ENCODE data around the gene HM13.
"Not testable (repeated sequence)": the region's sequence is repeated elsewhere in the genome, so short reads cannot be mapped to it uniquely, and the experiment has no call there.

HM13 gene

GRCh38 chr20:31484001-31484400 is 30.2 kb upstream of the HM13 start:
- Histone ChIP-seq H3K4me1 (ENCODE audit: control insufficient read depth, insufficient read depth, low read length) (no peaks in the 10 kb centered on the region), H3K9me3 (ENCODE audit: control insufficient read depth, low read length) (no peaks in the 10 kb centered on the region), H3K4me3 (ENCODE audit: low read length) (no peak overlapping the region), H3K27me3 (replicated peaks; ENCODE audit: control insufficient read depth, insufficient read depth, low read length) (no peaks in the 10 kb centered on the region), H3K9ac (ENCODE audit: low read length) (no peak overlapping the region), H3K36me3 (ENCODE audit: control insufficient read depth, insufficient read depth, low read length, severe bottlenecking) (no peaks in the 10 kb centered on the region)
- no peak for DNase-seq (ENCODE audit: low read depth)

- no peaks in the 10 kb centered on the region for H3K27me3 ChIP-seq (replicated peaks; ENCODE audit: control insufficient read depth, insufficient read depth, low read length)
- H3K36me3 ChIP-seq (ENCODE audit: control insufficient read depth, insufficient read depth, low read length, severe bottlenecking) = no peaks in the 10 kb centered on the region
- H3K4me1 ChIP-seq (ENCODE audit: control insufficient read depth, insufficient read depth, low read length) = no peaks in the 10 kb centered on the region
- peak overlapping the region; percentile 64 for H3K4me3 ChIP-seq (ENCODE audit: low read length)
- H3K9ac ChIP-seq (ENCODE audit: low read length) = peak overlapping the region; percentile 60
- DNase-seq (ENCODE audit: low read depth) = peak; percentile 60
- H3K9me3 ChIP-seq (ENCODE audit: control insufficient read depth, low read length) = no peaks in the 10 kb centered on the region
Observed at GRCh38 chr20:31485450-31486339, 28.5 kb upstream of the HM13 start.

- Histone ChIP-seq H3K4me3 (ENCODE audit: low read length) (no peak overlapping the region), H3K9ac (ENCODE audit: low read length) (no peak overlapping the region), H3K27me3 (replicated peaks; ENCODE audit: control insufficient read depth, insufficient read depth, low read length) (no peaks in the 10 kb centered on the region), H3K36me3 (ENCODE audit: control insufficient read depth, insufficient read depth, low read length, severe bottlenecking) (no peaks in the 10 kb centered on the region), H3K9me3 (ENCODE audit: control insufficient read depth, low read length) (no peaks in the 10 kb centered on the region), H3K4me1 (ENCODE audit: control insufficient read depth, insufficient read depth, low read length) (no peaks in the 10 kb centered on the region)
- no peak for DNase-seq (ENCODE audit: low read depth)
Observed at GRCh38 chr20:31488115-31488514, 26.1 kb upstream of the HM13 start.

- Histone ChIP-seq H3K36me3 (ENCODE audit: control insufficient read depth, insufficient read depth, low read length, severe bottlenecking) (no peaks in the 10 kb centered on the region), H3K9ac (ENCODE audit: low read length) (no peak overlapping the region), H3K4me3 (ENCODE audit: low read length) (no peak overlapping the region), H3K9me3 (ENCODE audit: control insufficient read depth, low read length) (no peaks in the 10 kb centered on the region), H3K27me3 (replicated peaks; ENCODE audit: control insufficient read depth, insufficient read depth, low read length) (no peaks in the 10 kb centered on the region), H3K4me1 (ENCODE audit: control insufficient read depth, insufficient read depth, low read length) (no peaks in the 10 kb centered on the region)
- DNase-seq (ENCODE audit: low read depth) = no peak
Observed at GRCh38 chr20:31489152-31489551, 25.1 kb upstream of the HM13 start.

- Histone ChIP-seq H3K4me1 (ENCODE audit: control insufficient read depth, insufficient read depth, low read length) (peaks cover 2% of the 10 kb centered on the region), H3K36me3 (ENCODE audit: control insufficient read depth, insufficient read depth, low read length, severe bottlenecking) (no peaks in the 10 kb centered on the region), H3K9me3 (ENCODE audit: control insufficient read depth, low read length) (no peaks in the 10 kb centered on the region), H3K27me3 (replicated peaks; ENCODE audit: control insufficient read depth, insufficient read depth, low read length) (no peaks in the 10 kb centered on the region), H3K4me3 (ENCODE audit: low read length) (no peak overlapping the region), H3K9ac (ENCODE audit: low read length) (no peak overlapping the region)
- no peak for DNase-seq (ENCODE audit: low read depth)
Observed at GRCh38 chr20:31490752-31491151, 23.5 kb upstream of the HM13 start.

GRCh38 chr20:31494131-31494530 is 20.1 kb upstream of the HM13 start:
- Histone ChIP-seq H3K9ac (ENCODE audit: low read length) (no peak overlapping the region), H3K36me3 (ENCODE audit: control insufficient read depth, insufficient read depth, low read length, severe bottlenecking) (no peaks in the 10 kb centered on the region), H3K27me3 (replicated peaks; ENCODE audit: control insufficient read depth, insufficient read depth, low read length) (no peaks in the 10 kb centered on the region), H3K4me3 (ENCODE audit: low read length) (no peak overlapping the region), H3K9me3 (ENCODE audit: control insufficient read depth, low read length) (no peaks in the 10 kb centered on the region), H3K4me1 (ENCODE audit: control insufficient read depth, insufficient read depth, low read length) (peaks cover 30% of the 10 kb centered on the region)
- no peak for DNase-seq (ENCODE audit: low read depth)

- no peak for DNase-seq (ENCODE audit: low read depth)
- H3K9me3 ChIP-seq (ENCODE audit: control insufficient read depth, low read length) = no peaks in the 10 kb centered on the region
- peaks cover 30% of the 10 kb centered on the region for H3K4me1 ChIP-seq (ENCODE audit: control insufficient read depth, insufficient read depth, low read length)
- H3K9ac ChIP-seq (ENCODE audit: low read length) = peak overlapping the region; percentile 34
- H3K27me3 ChIP-seq (replicated peaks; ENCODE audit: control insufficient read depth, insufficient read depth, low read length) = no peaks in the 10 kb centered on the region
- H3K4me3 ChIP-seq (ENCODE audit: low read length) = peak overlapping the region; percentile 12
- H3K36me3 ChIP-seq (ENCODE audit: control insufficient read depth, insufficient read depth, low read length, severe bottlenecking) = no peaks in the 10 kb centered on the region
Observed at GRCh38 chr20:31496761-31497295, 17.4 kb upstream of the HM13 start.

GRCh38 chr20:31497838-31498540 is 16.3 kb upstream of the HM13 start:
- Histone ChIP-seq H3K9me3 (ENCODE audit: control insufficient read depth, low read length) (no peaks in the 10 kb centered on the region), H3K9ac (ENCODE audit: low read length) (no peak overlapping the region), H3K4me1 (ENCODE audit: control insufficient read depth, insufficient read depth, low read length) (peaks cover 30% of the 10 kb centered on the region), H3K4me3 (ENCODE audit: low read length) (no peak overlapping the region), H3K36me3 (ENCODE audit: control insufficient read depth, insufficient read depth, low read length, severe bottlenecking) (no peaks in the 10 kb centered on the region), H3K27me3 (replicated peaks; ENCODE audit: control insufficient read depth, insufficient read depth, low read length) (no peaks in the 10 kb centered on the region)
- DNase-seq (ENCODE audit: low read depth) = no peak

- H3K27me3 ChIP-seq (replicated peaks; ENCODE audit: control insufficient read depth, insufficient read depth, low read length) = no peaks in the 10 kb centered on the region
- H3K9me3 ChIP-seq (ENCODE audit: control insufficient read depth, low read length) = no peaks in the 10 kb centered on the region
- H3K36me3 ChIP-seq (ENCODE audit: control insufficient read depth, insufficient read depth, low read length, severe bottlenecking) = no peaks in the 10 kb centered on the region
- H3K4me1 ChIP-seq (ENCODE audit: control insufficient read depth, insufficient read depth, low read length) = peaks cover 30% of the 10 kb centered on the region
- H3K4me3 ChIP-seq (ENCODE audit: low read length) = no peak overlapping the region
- H3K9ac ChIP-seq (ENCODE audit: low read length) = no peak overlapping the region
- no peak for DNase-seq (ENCODE audit: low read depth)
Observed at GRCh38 chr20:31500527-31500926, 13.7 kb upstream of the HM13 start.

GRCh38 chr20:31502884-31503673 is 11.2 kb upstream of the HM13 start:
- DNase-seq (ENCODE audit: low read depth) = peak; percentile 93
- H3K36me3 ChIP-seq (ENCODE audit: control insufficient read depth, insufficient read depth, low read length, severe bottlenecking); H3K9me3 ChIP-seq (ENCODE audit: control insufficient read depth, low read length); H3K27me3 ChIP-seq (replicated peaks; ENCODE audit: control insufficient read depth, insufficient read depth, low read length); H3K4me3 ChIP-seq (ENCODE audit: low read length); H3K9ac ChIP-seq (ENCODE audit: low read length); H3K4me1 ChIP-seq (ENCODE audit: control insufficient read depth, insufficient read depth, low read length): not testable (repeated sequence)

- Histone ChIP-seq H3K9me3 (ENCODE audit: control insufficient read depth, low read length) (peaks cover 6% of the 10 kb centered on the region), H3K4me3 (ENCODE audit: low read length) (no peak overlapping the region), H3K9ac (ENCODE audit: low read length) (no peak overlapping the region), H3K36me3 (ENCODE audit: control insufficient read depth, insufficient read depth, low read length, severe bottlenecking) (no peaks in the 10 kb centered on the region), H3K27me3 (replicated peaks; ENCODE audit: control insufficient read depth, insufficient read depth, low read length) (no peaks in the 10 kb centered on the region), H3K4me1 (ENCODE audit: control insufficient read depth, insufficient read depth, low read length) (no peaks in the 10 kb centered on the region)
- no peak for DNase-seq (ENCODE audit: low read depth)
Observed at GRCh38 chr20:31505903-31506302, 8.3 kb upstream of the HM13 start.

Measured in adipocyte (in vitro differentiated cells).